Breast epithelium (tissue), 4 donors: ENCODE measurements around the gene IFT81. TPM values are rescaled to one million over a fixed set of nuclear protein-coding genes. Genes with fewer than 3 reads are reported as not detected.

Source experiments
- DNase-seq, 2 donors: peaks; one replicate each; pipeline ENCODE4 v3.0.0-alpha.2; 2019; ENCODE audit warnings: low spot score in 2 of 2
- H3K27ac ChIP-seq, 2 donors: fragments of 200-600 bp; sonication (generic) in 1 of 2; one replicate each; pipeline ENCODE4 v1.5.1; 2016 to 2019; ENCODE audit warnings: mild to moderate bottlenecking in 1 of 2
- H3K27me3 ChIP-seq, 2 donors: fragments of 200-600 bp; sonication (generic) in 1 of 2; one replicate each; pipeline versions ENCODE4 v1.5.1 to v1.6.0; 2017 to 2019; ENCODE audit warnings: control low read depth in 1 of 2, mild to moderate bottlenecking in 1 of 2
- H3K36me3 ChIP-seq: fragments of 200-600 bp; one replicate; pipeline ENCODE4 v1.5.1; 2019
- H3K4me1 ChIP-seq, 2 donors: fragments of 200-600 bp; sonication (generic); one replicate each; pipeline ENCODE4 v1.5.1; 2016 to 2019; ENCODE audit warnings: control low read depth in 1 of 2
- H3K4me3 ChIP-seq, 3 donors: fragments of 200-600 bp; sonication (generic); 1 replicate in 2 of 3; 2 replicates in 1 of 3; pipeline ENCODE4 v1.5.1; 2016 to 2019; ENCODE audit warnings: mild to moderate bottlenecking in 3 of 3, moderate library complexity in 2 of 3
- H3K9me3 ChIP-seq, 2 donors: fragments of 200-600 bp; sonication (generic) in 1 of 2; one replicate each; pipeline ENCODE4 v1.5.1; 2016 to 2019; ENCODE audit warnings: control low read depth in 1 of 2
- POLR2A ChIP-seq: fragments of 450-650 bp; IDR thresholded peaks from one replicate; pipeline ENCODE4 v1.6.1; 2016; ENCODE audit warnings: antibody characterized with exemption, mild to moderate bottlenecking, moderate library complexity
- POLR2AphosphoS5 ChIP-seq, 3 donors: sonication (generic); formaldehyde crosslinking; IDR thresholded peaks; one replicate each; pipeline ENCODE4 v1.6.1; 2017; ENCODE audit warnings: antibody characterized with exemption in 3 of 3
- intact Hi-C: fragments of 100-400 bp; cut with DNase I; formaldehyde crosslinking; loops from one replicate; pipeline ENCODE4 v1.15.1; 2023; ENCODE audit warnings: low total_unique reads
- total RNA-seq, 3 donors: library from RNA; depleted of rRNA; stranded (reverse); fragments of >200 nt; gene quantifications; one replicate each; pipeline ENCODE4 v1.1.0, GENCODE V29; 2016
- TF ChIP-seq, protein P1 (sequence below), 3 donors: fragments of 450-650 bp; IDR thresholded peaks; one replicate each; pipeline ENCODE4 v1.5.1; 2016 to 2017; ENCODE audit warnings: antibody characterized with exemption in 3 of 3, mild to moderate bottlenecking in 3 of 3, moderate library complexity in 3 of 3

Gene IFT81
- total RNA-seq, 3 donors from 2014 or later = 9.4 to 27.1 (median 19.0) TPM

- no peak for TF ChIP-seq POLR2A
- Histone ChIP-seq H3K36me3 (no peaks in the 10 kb centered on the region), H3K27ac (no peak overlapping the region), H3K4me1 (no peaks in the 10 kb centered on the region), H3K4me3 (no peak overlapping the region), H3K9me3 (no peaks in the 10 kb centered on the region), H3K27me3 (no peaks in the 10 kb centered on the region)
- DNase-seq = no peak
- intact Hi-C loops = no loop called here
These were observed 110.6 kb downstream of the IFT81 start for GRCh38 chr12:110234755-110235154.

DNA sequence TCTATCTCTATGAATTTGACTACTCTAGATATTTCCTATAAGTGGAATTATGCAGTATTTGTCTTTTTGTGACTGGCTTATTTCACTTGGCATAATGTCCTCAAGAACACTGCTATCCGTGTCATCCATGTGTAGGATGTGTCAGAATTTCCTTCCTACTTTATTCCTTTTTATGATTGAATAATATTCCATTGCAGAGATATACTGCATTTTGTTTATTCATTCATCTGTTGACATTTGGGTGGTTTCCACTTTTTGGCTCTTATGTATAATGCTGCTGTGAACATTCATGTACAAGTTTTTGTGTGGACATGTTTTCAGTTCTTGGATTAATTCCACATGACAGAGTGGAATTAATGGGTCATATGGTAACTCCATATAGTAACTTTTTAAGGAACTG lies 111.2 kb downstream of the IFT81 start:
- DNase-seq = no peak
- no peaks in the 10 kb centered on the region for H3K4me1 ChIP-seq
- no peaks in the 10 kb centered on the region for H3K36me3 ChIP-seq
- H3K4me3 ChIP-seq = no peak overlapping the region
- H3K27me3 ChIP-seq = no peaks in the 10 kb centered on the region
- no peak overlapping the region for H3K27ac ChIP-seq
- intact Hi-C loops = no loop called here
- TF ChIP-seq, protein P1, sequence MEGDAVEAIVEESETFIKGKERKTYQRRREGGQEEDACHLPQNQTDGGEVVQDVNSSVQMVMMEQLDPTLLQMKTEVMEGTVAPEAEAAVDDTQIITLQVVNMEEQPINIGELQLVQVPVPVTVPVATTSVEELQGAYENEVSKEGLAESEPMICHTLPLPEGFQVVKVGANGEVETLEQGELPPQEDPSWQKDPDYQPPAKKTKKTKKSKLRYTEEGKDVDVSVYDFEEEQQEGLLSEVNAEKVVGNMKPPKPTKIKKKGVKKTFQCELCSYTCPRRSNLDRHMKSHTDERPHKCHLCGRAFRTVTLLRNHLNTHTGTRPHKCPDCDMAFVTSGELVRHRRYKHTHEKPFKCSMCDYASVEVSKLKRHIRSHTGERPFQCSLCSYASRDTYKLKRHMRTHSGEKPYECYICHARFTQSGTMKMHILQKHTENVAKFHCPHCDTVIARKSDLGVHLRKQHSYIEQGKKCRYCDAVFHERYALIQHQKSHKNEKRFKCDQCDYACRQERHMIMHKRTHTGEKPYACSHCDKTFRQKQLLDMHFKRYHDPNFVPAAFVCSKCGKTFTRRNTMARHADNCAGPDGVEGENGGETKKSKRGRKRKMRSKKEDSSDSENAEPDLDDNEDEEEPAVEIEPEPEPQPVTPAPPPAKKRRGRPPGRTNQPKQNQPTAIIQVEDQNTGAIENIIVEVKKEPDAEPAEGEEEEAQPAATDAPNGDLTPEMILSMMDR (IDR thresholded peaks at IDR 0.05) = no peak
- TF ChIP-seq POLR2AphosphoS5 (IDR thresholded peaks at IDR 0.05) (no peak), POLR2A (no peak)
- H3K9me3 ChIP-seq = no peaks in the 10 kb centered on the region

DNA sequence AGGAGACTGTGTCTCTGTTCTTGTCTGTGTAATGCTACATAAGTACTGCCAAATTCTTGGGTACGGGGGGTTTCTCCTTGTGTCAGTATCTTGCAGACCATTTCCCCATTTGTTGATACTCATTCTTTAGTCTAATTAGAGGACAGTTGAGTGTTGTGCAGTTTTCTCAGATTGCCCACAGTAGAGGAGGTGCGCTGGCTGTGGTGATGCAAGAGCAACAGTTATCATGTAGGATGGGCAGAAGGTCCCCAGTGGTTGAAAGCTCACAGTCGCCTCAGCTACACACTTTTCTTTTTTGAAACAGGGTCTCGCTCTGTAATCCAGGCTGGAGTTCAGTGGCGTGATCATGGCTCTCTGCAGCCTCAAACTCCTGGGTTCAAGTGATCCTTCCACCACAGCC lies 119.1 kb downstream of the IFT81 start:
- H3K4me1 ChIP-seq = peaks cover 0 to 3% of the 10 kb centered on the region in 2 donors
- H3K4me3 ChIP-seq = no peak overlapping the region
- intact Hi-C loops = no loop called here
- TF ChIP-seq POLR2AphosphoS5 (IDR thresholded peaks at IDR 0.05) (no peak), POLR2A (no peak)
- TF ChIP-seq, protein P1 (IDR thresholded peaks at IDR 0.05) = no peak
- H3K27ac ChIP-seq = no peak overlapping the region
- H3K9me3 ChIP-seq = no peaks in the 10 kb centered on the region
- no peak for DNase-seq
- no peaks in the 10 kb centered on the region for H3K36me3 ChIP-seq
- H3K27me3 ChIP-seq = no peaks in the 10 kb centered on the region

DNA sequence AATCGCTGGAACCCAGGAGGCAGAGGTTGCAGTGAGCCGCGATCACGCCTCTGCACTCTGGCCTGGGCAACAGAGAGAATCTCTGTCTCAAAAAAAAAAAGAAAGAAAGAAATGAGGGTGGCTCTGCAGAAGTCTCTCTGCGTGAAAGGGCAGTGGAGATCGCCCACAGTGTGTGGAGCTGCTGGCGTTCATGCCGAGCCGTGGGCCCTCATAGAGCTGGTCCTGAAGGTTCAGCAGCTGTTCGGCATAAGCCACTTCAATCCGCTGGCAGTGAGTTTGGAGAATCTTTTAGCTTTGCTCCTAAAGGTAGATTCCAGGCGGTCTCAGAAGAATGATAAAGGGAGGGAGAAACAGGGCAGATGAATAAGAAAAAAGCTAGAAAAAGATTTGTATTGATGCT lies 120.2 kb downstream of the IFT81 start:
- Histone ChIP-seq H3K4me1 (peaks cover 0 to 6% of the 10 kb centered on the region in 2 donors), H3K9me3 (no peaks in the 10 kb centered on the region), H3K27ac (no peak overlapping the region), H3K27me3 (no peaks in the 10 kb centered on the region), H3K36me3 (no peaks in the 10 kb centered on the region), H3K4me3 (no peak overlapping the region)
- no peak for TF ChIP-seq POLR2AphosphoS5 (IDR thresholded peaks at IDR 0.05)
- TF ChIP-seq, protein P1 (IDR thresholded peaks at IDR 0.05) = no peak
- no peak for TF ChIP-seq POLR2A
- intact Hi-C loops = no loop called here
- DNase-seq = no peak

DNA sequence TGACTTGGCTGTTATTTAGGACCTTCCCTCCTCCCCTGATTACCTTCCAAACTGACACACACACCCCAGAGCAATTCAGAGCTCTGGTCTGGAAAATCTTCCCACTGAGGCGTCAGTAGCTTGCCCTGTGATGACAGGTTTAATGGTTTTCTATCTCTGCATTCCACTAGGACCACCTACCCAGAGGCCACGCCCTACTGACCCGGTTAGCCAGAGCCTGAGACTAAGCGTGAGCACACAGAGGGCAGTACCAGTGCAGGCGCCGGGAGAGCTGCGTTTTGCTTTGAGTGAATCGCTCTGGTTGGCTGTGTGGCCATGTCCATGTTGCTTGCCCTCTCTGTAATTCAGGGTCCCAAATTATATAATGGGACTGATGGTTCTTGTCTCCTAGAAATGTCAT lies 120.7 kb downstream of the IFT81 start:
- DNase-seq = no peak
- intact Hi-C loops = no loop called here

More for the DNA sequence above, 120.7 kb downstream of the IFT81 start:
- Histone ChIP-seq H3K9me3 (no peaks in the 10 kb centered on the region), H3K36me3 (no peaks in the 10 kb centered on the region), H3K27me3 (no peaks in the 10 kb centered on the region), H3K4me3 (no peak overlapping the region), H3K27ac (no peak overlapping the region), H3K4me1 (peaks cover 0 to 11% of the 10 kb centered on the region in 2 donors)
- TF ChIP-seq, protein P1 (IDR thresholded peaks at IDR 0.05) = no peak
- no peak for TF ChIP-seq POLR2AphosphoS5 (IDR thresholded peaks at IDR 0.05)
- no peak for TF ChIP-seq POLR2A
